NCI-H1417 (cell line): ENCODE measurements around the gene UBE4B.
"Not testable (repeated sequence)": the region's sequence is repeated elsewhere in the genome, so short reads cannot be mapped to it uniquely, and the experiment has no call there.

Experiments
- DNase-seq, 3 experiments: peaks; one replicate each; lab custom pipeline; 2025; lab: John Stamatoyannopoulos, UW

UBE4B gene

GRCh38 chr1:10073371-10073770 is 40.6 kb downstream of the UBE4B start:
- DNase-seq = not testable (repeated sequence)

- no peak for DNase-seq
These were observed 41.5 kb downstream of the UBE4B start for GRCh38 chr1:10074059-10074851.

- no peak for DNase-seq
These were observed 42.3 kb downstream of the UBE4B start for GRCh38 chr1:10074852-10075730.

DNA sequence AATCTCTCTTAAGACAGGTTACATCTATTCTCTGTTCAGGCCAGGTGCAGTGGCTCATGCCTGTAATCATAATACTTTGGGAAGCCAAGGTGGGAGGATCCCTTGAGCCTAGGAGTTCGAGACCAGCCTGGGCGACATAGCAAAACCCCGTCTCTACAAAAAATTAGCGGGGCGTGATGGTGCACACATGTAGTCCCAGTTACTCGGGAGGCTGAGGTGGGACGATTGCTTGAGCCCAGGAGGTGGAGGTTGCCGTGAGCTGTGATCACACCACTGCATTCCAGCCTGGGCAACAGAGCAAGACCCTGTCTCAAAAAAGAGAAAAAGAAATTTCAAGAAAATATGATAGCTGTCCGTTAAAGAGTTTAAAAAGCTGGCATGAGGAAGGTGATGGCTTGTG is 43.0 kb downstream of the UBE4B start:
- no peak for DNase-seq

- DNase-seq = no peak
These were observed 45.7 kb downstream of the UBE4B start for GRCh38 chr1:10078494-10078893.

- DNase-seq = no peak
These were observed 47.8 kb downstream of the UBE4B start for GRCh38 chr1:10080523-10080922.

GRCh38 chr1:10082785-10083479 is 50.2 kb downstream of the UBE4B start:
- DNase-seq = no peak

GRCh38 chr1:10084045-10084444 is 51.3 kb downstream of the UBE4B start:
- no peak for DNase-seq

DNA sequence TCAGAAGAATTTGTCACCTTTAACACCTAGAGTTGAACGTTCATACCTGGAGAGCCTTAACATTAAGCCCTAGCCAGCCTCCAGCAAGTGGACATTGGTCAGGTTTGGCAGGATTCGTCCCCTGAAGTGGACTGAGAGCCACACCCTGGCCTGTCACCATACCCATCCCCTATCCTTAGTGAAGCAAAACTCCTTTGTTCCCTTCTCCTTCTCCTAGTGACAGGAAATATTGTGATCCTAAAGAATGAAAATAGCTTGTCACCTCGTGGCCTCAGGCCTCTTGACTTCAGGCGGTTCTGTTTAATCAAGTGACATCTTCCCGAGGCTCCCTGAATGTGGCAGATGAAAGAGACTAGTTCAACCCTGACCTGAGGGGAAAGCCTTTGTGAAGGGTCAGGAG is 52.3 kb downstream of the UBE4B start:
- no peak for DNase-seq

DNA sequence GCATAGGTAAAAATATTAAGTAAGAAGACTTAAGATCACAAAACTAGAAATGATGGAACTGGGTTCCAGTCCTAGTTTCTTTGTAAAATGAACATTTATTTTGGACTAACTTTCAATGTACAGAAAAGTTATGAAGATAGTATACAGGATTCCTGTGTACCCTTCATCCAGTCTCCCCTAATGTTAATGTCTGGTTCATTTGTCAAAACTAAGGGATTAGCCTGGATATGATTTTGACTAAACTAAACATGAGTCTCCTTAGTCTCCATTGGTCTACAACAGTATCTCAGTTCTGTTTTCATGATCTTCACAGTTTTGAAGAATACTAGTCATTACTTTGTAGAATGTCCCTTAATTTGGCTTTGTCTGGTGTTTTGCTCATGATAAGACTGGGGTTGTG is 54.5 kb downstream of the UBE4B start:
- DNase-seq = no peak

GRCh38 chr1:10101929-10102328 is 69.2 kb downstream of the UBE4B start:
- DNase-seq = no peak

- no peak for DNase-seq
These were observed 70.4 kb downstream of the UBE4B start for GRCh38 chr1:10103193-10103592.

GRCh38 chr1:10104834-10105233 is 72.1 kb downstream of the UBE4B start:
- DNase-seq = no peak

DNA sequence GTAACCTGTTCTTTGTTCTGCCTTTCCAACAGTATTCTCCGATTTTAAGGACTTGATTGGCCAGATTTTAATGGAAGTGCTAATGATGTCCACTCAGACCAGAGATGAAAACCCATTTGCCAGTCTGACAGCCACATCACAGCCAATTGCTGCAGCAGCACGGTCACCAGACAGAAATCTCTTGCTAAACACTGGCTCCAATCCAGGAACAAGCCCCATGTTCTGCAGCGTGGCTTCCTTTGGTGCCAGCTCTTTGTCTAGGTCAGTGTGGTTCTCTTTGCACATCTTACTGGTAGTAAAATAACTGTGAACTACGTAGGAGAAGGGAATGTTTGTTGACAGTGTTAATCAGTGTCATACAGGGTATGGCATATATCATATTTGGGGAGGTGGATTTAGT is 72.7 kb downstream of the UBE4B start:
- DNase-seq = no peak

- no peak for DNase-seq
These were observed 73.5 kb downstream of the UBE4B start for GRCh38 chr1:10106241-10106640.

- no peak for DNase-seq
These were observed 74.2 kb downstream of the UBE4B start for GRCh38 chr1:10106756-10107475.

DNA sequence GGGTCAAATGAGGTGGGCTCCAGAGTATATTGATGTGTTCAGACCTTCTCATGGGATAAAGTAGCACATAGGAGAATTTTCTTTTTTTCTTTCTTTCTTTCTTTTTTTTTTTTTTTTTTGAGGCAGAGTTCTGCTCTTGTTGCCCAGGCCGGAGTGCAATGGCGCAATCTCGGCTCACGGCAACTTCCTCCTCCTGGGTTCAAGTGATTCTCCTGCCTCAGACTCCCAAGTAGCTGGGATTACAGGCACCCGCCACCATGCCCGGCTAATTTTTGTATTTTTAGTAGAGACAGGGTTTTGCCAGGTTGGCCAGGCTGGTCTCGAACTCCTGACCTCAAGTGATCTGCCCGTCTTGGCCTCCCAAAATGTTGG is 74.7 kb downstream of the UBE4B start:
- not testable (repeated sequence) for DNase-seq

- no peak for DNase-seq
These were observed 75.4 kb downstream of the UBE4B start for GRCh38 chr1:10108134-10108663.

DNA sequence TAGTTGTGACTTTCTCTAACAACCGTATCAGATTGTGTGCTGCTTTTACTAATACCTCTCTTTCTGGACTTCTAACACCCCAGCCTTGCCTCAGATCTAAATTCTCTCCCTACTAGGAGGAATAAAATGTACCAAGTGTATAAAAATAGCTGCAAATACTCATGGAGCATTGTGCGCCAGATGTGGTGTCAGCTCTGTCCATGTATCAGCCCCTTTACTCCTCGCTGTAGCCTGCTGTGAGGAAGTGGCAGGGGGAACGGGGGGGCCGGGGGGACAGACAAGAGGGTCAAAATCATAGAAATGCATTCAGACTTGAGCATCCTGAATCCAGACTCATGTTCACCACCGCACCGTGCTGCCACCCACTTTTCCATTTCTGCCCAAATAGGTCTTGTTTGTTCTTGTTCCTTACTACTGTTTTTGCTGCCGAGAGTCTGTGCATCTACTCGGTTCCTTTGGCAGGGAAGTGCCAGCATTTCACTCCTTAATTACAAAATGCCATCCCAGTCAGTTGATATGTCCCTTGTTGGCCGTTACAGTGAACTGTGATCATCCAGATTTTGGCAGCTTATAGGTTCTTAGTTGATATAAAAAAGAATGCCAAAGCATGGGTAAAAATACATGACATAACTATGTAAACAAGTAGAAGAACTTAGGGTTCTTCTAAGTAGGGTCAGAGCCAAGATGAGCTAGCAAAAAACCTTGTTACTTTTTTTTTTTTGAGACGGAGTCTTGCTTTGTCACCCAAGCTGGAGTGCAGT is 76.4 kb downstream of the UBE4B start:
- no peak for DNase-seq

DNA sequence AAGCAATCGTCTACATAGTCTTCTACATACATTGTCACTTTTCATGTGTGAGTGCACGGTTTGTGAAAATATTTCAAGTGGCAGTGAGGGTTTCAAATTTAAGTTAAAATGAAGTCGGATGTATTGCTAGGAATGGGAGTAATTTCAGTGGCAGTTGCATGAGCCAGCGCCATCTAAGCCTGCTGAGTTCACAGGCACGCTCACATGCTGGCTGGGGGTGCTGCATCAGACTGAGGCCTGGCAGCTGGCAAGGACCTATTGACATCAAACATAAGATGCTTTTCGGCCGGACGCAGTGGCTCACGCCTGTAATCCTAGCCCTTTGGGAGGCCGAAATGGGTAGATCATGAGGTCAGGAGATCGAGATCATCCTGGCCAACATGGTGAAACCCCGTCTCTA is 80.7 kb downstream of the UBE4B start:
- DNase-seq = no peak

- no peak for DNase-seq
These were observed 82.0 kb downstream of the UBE4B start for GRCh38 chr1:10114746-10115145.
